ENCODE measurements around the gene PNMT.
"Not testable (repeated sequence)": the region's sequence is repeated elsewhere in the genome, so short reads cannot be mapped to it uniquely, and the experiment has no call there.

Gene PNMT

GRCh38 chr17:39687546-39688474 lies 19.6 kb downstream of the PNMT start, which contains the start of gene PGAP3:
TSS of gene PGAP3 (minus strand) at chr17:39688057. CDS start at chr17:39688014, 43 bp downstream.
- peak; percentile 80 for DNase-seq (ENCODE audit: low spot score)

GRCh38 chr17:39688475-39688835 lies 20.2 kb downstream of the PNMT start:
- DNase-seq (ENCODE audit: low spot score) = no peak

- DNase-seq (ENCODE audit: low spot score) = no peak
Measured at GRCh38 chr17:39688945-39689344, 20.7 kb downstream of the PNMT start.

GRCh38 chr17:39694593-39694992 lies 26.3 kb downstream of the PNMT start:
- no peak for DNase-seq (ENCODE audit: low spot score)

GRCh38 chr17:39695089-39695474 lies 26.8 kb downstream of the PNMT start:
- DNase-seq (ENCODE audit: low spot score) = no peak

GRCh38 chr17:39696731-39697130 lies 28.5 kb downstream of the PNMT start:
- no peak for DNase-seq (ENCODE audit: low spot score)

GRCh38 chr17:39697961-39698360 lies 29.7 kb downstream of the PNMT start:
- no peak for DNase-seq (ENCODE audit: low spot score)

GRCh38 chr17:39699157-39699817 lies 31.0 kb downstream of the PNMT start:
- DNase-seq (ENCODE audit: low spot score) = not testable (repeated sequence)

GRCh38 chr17:39699818-39700147 lies 31.5 kb downstream of the PNMT start, which contains the start of gene ERBB2:
TSS of gene ERBB2 (plus strand) at chr17:39700064. CDS start at chr17:39700239, 175 bp downstream.
- peak; percentile 78 for DNase-seq (ENCODE audit: low spot score)

- DNase-seq (ENCODE audit: low spot score) = no peak
Measured at GRCh38 chr17:39700148-39700987, 32.1 kb downstream of the PNMT start.

GRCh38 chr17:39701012-39701783 lies 32.9 kb downstream of the PNMT start:
- DNase-seq (ENCODE audit: low spot score) = peak; percentile 59

- no peak for DNase-seq (ENCODE audit: low spot score)
Measured at GRCh38 chr17:39701784-39702422, 33.6 kb downstream of the PNMT start.

- peak; percentile 68 for DNase-seq (ENCODE audit: low spot score)
Measured at GRCh38 chr17:39702901-39703893, 34.9 kb downstream of the PNMT start.

- no peak for DNase-seq (ENCODE audit: low spot score)
Measured at GRCh38 chr17:39703913-39704312, 35.7 kb downstream of the PNMT start.

GRCh38 chr17:39704821-39705551 lies 36.7 kb downstream of the PNMT start:
- no peak for DNase-seq (ENCODE audit: low spot score)

GRCh38 chr17:39705786-39706348 lies 37.6 kb downstream of the PNMT start:
- DNase-seq (ENCODE audit: low spot score) = no peak

GRCh38 chr17:39706383-39706782 lies 38.1 kb downstream of the PNMT start:
- DNase-seq (ENCODE audit: low spot score) = no peak

- no peak for DNase-seq (ENCODE audit: low spot score)
Measured at GRCh38 chr17:39706921-39707337, 38.7 kb downstream of the PNMT start.
